ENCODE data around the gene GP2.

Gene GP2

GRCh38 chr16:20327444-20328041 lies at the start of gene GP2:
GP2 (minus strand) TSS chr16:20327513; CDS start chr16:20326431, 1,082 bp downstream.
- H3K27me3 ChIP-seq = no peaks in the 10 kb centered on the region
- no peak within 1 kb of the TSS for H3K9ac ChIP-seq
- no peaks in the 10 kb centered on the region for H3K9me3 ChIP-seq
- H3K36me3 ChIP-seq = no peaks in the 10 kb centered on the region
- H3K4me2 ChIP-seq = no peak within 1 kb of the TSS
- no peak for TF ChIP-seq Cebpa-rat (IDR thresholded peaks at IDR 0.05)
- H3K4me3 ChIP-seq = no peak within 1 kb of the TSS
- no peaks in the 10 kb centered on the region for H4K20me1 ChIP-seq
- no peaks in the 10 kb centered on the region for H3K4me1 ChIP-seq
- no peak within 1 kb of the TSS for H3K27ac ChIP-seq

DNA sequence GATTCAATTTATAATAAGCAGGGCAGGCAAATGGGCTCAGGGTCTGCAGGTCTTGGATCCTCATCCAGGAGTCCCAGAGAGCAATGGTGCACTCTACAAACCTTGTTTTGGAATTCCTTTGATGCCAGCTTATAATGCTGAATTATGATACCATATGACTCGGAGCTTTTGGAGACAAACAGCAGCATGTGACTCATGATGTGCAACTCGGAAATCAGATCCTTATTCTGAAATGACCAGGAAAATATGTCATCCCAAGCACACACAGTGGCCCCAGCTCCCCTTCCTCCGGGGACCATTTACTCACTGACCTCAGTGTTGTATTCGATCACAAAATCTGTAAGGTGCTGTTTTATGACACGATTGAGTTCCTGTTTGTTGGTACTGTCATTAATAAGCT lies 45.4 kb upstream of the GP2 start:
- H3K4me2 ChIP-seq = no peak overlapping the region
- H3K27me3 ChIP-seq = no peaks in the 10 kb centered on the region
- no peak overlapping the region for H3K4me3 ChIP-seq
- no peak for TF ChIP-seq Cebpa-rat (IDR thresholded peaks at IDR 0.05)
- H3K27ac ChIP-seq = no peak overlapping the region
- H3K9ac ChIP-seq = no peak overlapping the region
- no peaks in the 10 kb centered on the region for H4K20me1 ChIP-seq
- H3K4me1 ChIP-seq = no peaks in the 10 kb centered on the region
- H3K36me3 ChIP-seq = no peaks in the 10 kb centered on the region
- H3K9me3 ChIP-seq = no peaks in the 10 kb centered on the region

- no peak overlapping the region for H3K9ac ChIP-seq
These were observed 42.2 kb upstream of the GP2 start for GRCh38 chr16:20369452-20370054.

DNA sequence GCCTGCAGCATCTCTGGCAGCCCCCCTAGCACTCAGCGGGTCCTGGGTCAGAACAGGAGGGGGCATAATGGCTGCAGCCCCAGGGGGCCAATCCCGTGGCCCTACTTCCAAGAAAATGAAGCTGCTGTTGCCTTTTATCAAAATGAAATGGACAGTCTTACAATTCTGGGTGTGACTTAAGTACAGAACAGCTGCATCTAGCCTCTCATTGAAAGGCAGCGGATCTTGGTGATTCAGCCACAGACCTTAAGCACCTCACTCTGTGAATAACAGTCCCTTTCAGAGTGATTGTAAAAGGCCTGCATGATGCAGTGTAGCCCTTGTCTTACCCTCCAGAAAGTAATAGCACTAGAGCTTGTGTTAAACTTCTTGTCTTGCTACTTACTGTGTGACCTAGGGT lies 36.7 kb upstream of the GP2 start:
- H3K4me2 ChIP-seq = no peak overlapping the region

More at GRCh38 chr16:20369452-20370054, 42.2 kb upstream of the GP2 start:
- no peak overlapping the region for H3K27ac ChIP-seq
- H3K9me3 ChIP-seq = no peaks in the 10 kb centered on the region
- no peaks in the 10 kb centered on the region for H3K4me1 ChIP-seq
- H3K36me3 ChIP-seq = no peaks in the 10 kb centered on the region
- H3K4me3 ChIP-seq = no peak overlapping the region
- H3K4me2 ChIP-seq = no peak overlapping the region
- H3K27me3 ChIP-seq = no peaks in the 10 kb centered on the region
- H4K20me1 ChIP-seq = no peaks in the 10 kb centered on the region
- no peak for TF ChIP-seq Cebpa-rat (IDR thresholded peaks at IDR 0.05)

GRCh38 chr16:20363191-20363590 lies 35.9 kb upstream of the GP2 start:
- no peak overlapping the region for H3K9ac ChIP-seq
- TF ChIP-seq Cebpa-rat (IDR thresholded peaks at IDR 0.05) = no peak
- no peaks in the 10 kb centered on the region for H3K36me3 ChIP-seq
- H3K27me3 ChIP-seq = no peaks in the 10 kb centered on the region
- H3K4me3 ChIP-seq = no peak overlapping the region
- H3K4me2 ChIP-seq = no peak overlapping the region
- H3K9me3 ChIP-seq = no peaks in the 10 kb centered on the region
- no peak overlapping the region for H3K27ac ChIP-seq
- no peaks in the 10 kb centered on the region for H3K4me1 ChIP-seq
- no peaks in the 10 kb centered on the region for H4K20me1 ChIP-seq

More for the DNA sequence above, 36.7 kb upstream of the GP2 start:
- no peaks in the 10 kb centered on the region for H3K4me1 ChIP-seq
- no peak overlapping the region for H3K27ac ChIP-seq
- TF ChIP-seq Cebpa-rat (IDR thresholded peaks at IDR 0.05) = no peak
- H3K9ac ChIP-seq = no peak overlapping the region
- no peaks in the 10 kb centered on the region for H3K9me3 ChIP-seq
- no peaks in the 10 kb centered on the region for H3K36me3 ChIP-seq
- no peaks in the 10 kb centered on the region for H3K27me3 ChIP-seq
- no peak overlapping the region for H3K4me3 ChIP-seq
- H4K20me1 ChIP-seq = no peaks in the 10 kb centered on the region

- TF ChIP-seq Cebpa-rat (IDR thresholded peaks at IDR 0.05) = no peak
- Histone ChIP-seq H4K20me1 (no peaks in the 10 kb centered on the region), H3K4me3 (no peak overlapping the region), H3K27ac (no peak overlapping the region), H3K4me2 (no peak overlapping the region), H3K4me1 (no peaks in the 10 kb centered on the region), H3K36me3 (no peaks in the 10 kb centered on the region), H3K27me3 (no peaks in the 10 kb centered on the region), H3K9me3 (no peaks in the 10 kb centered on the region), H3K9ac (no peak overlapping the region)
These were observed 32.7 kb upstream of the GP2 start for GRCh38 chr16:20359997-20360396.

DNA sequence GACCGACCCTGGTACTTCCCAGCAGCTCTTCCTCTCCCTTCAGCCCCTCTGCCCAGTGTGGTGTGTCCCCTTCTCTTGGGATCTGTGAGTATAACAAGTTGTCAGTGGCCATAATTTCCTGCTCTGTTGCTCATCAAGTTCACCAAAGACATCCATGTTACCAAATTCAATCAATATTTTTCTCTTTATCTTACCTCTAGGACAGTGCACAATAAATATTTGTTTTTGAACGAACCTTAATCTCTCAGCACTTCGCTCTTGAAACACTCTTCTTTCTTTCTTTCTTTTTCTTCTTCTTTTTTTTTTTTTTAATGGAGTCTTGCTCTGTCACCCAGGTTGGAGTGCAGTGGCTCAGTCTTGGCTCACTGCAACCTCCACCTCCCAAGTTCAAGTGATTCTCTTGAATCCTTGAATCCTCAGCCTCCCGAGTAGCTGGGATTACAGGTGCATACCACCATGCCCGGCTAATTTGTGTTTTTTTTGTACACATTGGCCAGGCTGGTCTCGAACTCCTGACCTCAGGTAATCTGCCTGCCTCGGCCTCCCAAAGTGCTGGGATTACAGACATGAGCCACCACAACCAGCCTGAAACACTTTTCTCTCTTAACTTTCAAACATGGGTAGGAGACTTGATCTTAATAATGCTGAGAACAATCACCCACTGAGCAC lies 27.9 kb upstream of the GP2 start:
- TF ChIP-seq Cebpa-rat (IDR thresholded peaks at IDR 0.05) = no peak
- H3K4me3 ChIP-seq = no peak overlapping the region
- H3K27me3 ChIP-seq = no peaks in the 10 kb centered on the region
- no peaks in the 10 kb centered on the region for H3K9me3 ChIP-seq
- H3K27ac ChIP-seq = no peak overlapping the region
- H3K4me2 ChIP-seq = no peak overlapping the region
- no peaks in the 10 kb centered on the region for H3K4me1 ChIP-seq
- H3K9ac ChIP-seq = no peak overlapping the region
- H4K20me1 ChIP-seq = no peaks in the 10 kb centered on the region
- no peaks in the 10 kb centered on the region for H3K36me3 ChIP-seq

- Histone ChIP-seq H3K4me2 (no peak overlapping the region), H3K27ac (no peak overlapping the region), H4K20me1 (no peaks in the 10 kb centered on the region), H3K9ac (no peak overlapping the region), H3K4me3 (no peak overlapping the region), H3K9me3 (no peaks in the 10 kb centered on the region), H3K4me1 (no peaks in the 10 kb centered on the region), H3K36me3 (no peaks in the 10 kb centered on the region), H3K27me3 (no peaks in the 10 kb centered on the region)
- no peak for TF ChIP-seq Cebpa-rat (IDR thresholded peaks at IDR 0.05)
These were observed 26.1 kb upstream of the GP2 start for GRCh38 chr16:20353379-20353778.

DNA sequence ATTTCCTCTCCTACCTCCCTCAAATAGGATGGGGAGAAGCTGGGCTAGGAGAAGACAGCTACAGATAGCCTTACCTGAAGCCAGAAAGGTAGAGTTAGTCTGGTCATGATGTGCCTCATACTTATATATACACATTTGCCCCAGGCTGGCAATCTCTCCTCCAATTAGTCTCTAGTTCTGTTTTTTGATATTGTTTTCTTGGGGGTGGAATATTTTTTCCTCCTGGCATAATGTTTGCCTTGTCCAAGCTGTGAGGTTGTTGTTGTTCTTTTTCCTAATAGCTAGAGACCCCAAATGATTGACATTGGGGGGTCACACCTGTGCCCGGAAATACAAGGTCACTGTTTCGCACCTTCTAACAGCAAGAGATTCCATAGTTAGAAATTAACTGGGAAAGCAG lies 25.3 kb upstream of the GP2 start, which contains the start of gene UMOD:
Gene UMOD (minus strand): TSS at position 101 of the 400 bp plus-strand sequence. CDS start 1,978 bp downstream, outside the sequence.
- Histone ChIP-seq H3K36me3 (no peaks in the 10 kb centered on the region), H3K27me3 (no peaks in the 10 kb centered on the region), H3K4me2 (no peak within 1 kb of the TSS), H3K27ac (no peak within 1 kb of the TSS), H4K20me1 (no peaks in the 10 kb centered on the region), H3K4me3 (no peak within 1 kb of the TSS), H3K9ac (no peak within 1 kb of the TSS), H3K9me3 (no peaks in the 10 kb centered on the region), H3K4me1 (no peaks in the 10 kb centered on the region)
- TF ChIP-seq Cebpa-rat (IDR thresholded peaks at IDR 0.05) = no peak

GRCh38 chr16:20349615-20350014 lies 22.3 kb upstream of the GP2 start:
- no peak overlapping the region for H3K9ac ChIP-seq
- H3K36me3 ChIP-seq = no peaks in the 10 kb centered on the region
- H3K4me1 ChIP-seq = no peaks in the 10 kb centered on the region
- H3K9me3 ChIP-seq = no peaks in the 10 kb centered on the region
- TF ChIP-seq Cebpa-rat (IDR thresholded peaks at IDR 0.05) = no peak
- no peak overlapping the region for H3K4me2 ChIP-seq
- H3K4me3 ChIP-seq = no peak overlapping the region
- H3K27me3 ChIP-seq = no peaks in the 10 kb centered on the region
- H4K20me1 ChIP-seq = no peaks in the 10 kb centered on the region
- H3K27ac ChIP-seq = no peak overlapping the region
